Smooth muscle cell of the brain vasculature (primary cell): ENCODE results near the gene PDP2.

Experiments used
- DNase-seq: peaks from one replicate; pipeline ENCODE4 v3.0.0-alpha.2; 2012; ENCODE audit warnings: low read depth, low spot score

Gene PDP2

GRCh38 chr16:66935314-66936011 lies 55.1 kb downstream of the PDP2 start, which contains the start of gene CES2:
CES2 (plus strand) TSS chr16:66935516; CDS start chr16:66935636, 120 bp downstream.
- no peak for DNase-seq

- no peak for DNase-seq
Measured at GRCh38 chr16:66936462-66936861, 56.1 kb downstream of the PDP2 start.

GRCh38 chr16:66936889-66937554 lies 56.7 kb downstream of the PDP2 start:
- no peak for DNase-seq

GRCh38 chr16:66937725-66938337 lies 57.5 kb downstream of the PDP2 start:
- DNase-seq: no peak

- no peak for DNase-seq
Measured at GRCh38 chr16:66939366-66939765, 59.1 kb downstream of the PDP2 start.

GRCh38 chr16:66940236-66940635 lies 59.9 kb downstream of the PDP2 start:
- no peak for DNase-seq
